GM18505 (cell line): ENCODE data around the gene ATP5F1C.

Experiments
- ATAC-seq: cut with Tn5 transposase; IDR thresholded peaks from one replicate; pipeline ENCODE4 v1.9.1; 2021; ENCODE audit not compliant: unreplicated experiment
- POLR2A ChIP-seq: IDR thresholded peaks from 4 replicates; pipeline ENCODE4 v1.6.1; 2011; ENCODE audit warnings: borderline replicate concordance; ENCODE audit not compliant: insufficient read depth, insufficient read length; ENCODE audit errors: extremely low read depth

ATP5F1C gene

DNA sequence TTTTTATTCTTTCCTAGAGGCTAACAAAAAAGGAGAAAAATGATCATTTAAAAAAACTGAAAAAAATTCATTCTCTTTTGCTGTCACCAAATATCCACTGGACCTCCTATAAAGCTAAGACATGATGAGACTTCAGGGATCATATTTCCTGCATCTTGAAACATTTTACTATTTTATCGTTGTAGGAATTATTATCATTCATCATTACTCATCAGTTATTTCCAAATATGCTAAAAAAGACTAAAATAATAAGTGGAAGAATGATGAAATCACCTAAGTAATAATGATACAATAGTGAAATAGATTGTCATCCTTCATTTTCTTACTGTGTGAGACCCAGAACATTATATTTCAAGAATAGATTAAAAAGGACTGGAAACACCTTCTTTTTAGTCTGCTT is 58.6 kb downstream of the ATP5F1C start:
- TF ChIP-seq POLR2A = no peak
- no peak for ATAC-seq

DNA sequence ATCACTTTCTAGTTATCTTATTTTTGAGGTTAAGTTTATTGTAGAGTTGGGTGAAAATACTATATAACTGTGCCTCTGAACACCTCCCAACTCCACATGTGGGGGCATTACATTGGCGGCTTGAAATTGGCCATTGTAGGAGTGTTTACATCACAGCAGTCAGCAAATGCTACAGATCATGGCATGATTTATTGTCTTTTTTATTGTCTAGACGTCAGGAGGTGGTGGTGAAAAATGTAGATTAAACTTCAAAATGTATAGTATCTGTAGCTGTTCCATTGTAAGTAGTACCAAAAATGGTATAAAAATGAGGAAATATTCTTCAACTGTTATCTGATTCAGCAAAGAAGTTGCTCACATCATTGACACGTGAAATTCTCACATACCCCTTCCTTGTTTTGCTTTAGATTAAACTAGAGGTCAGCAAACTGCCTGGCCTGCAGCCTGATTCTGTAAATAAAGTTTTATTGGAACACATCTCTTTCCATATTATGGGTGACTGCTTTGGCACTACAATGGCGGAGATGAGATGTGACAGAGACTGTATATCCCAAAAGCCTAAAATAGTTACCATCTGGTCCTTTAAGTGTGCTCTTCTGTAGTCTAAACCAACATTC is 65.4 kb downstream of the ATP5F1C start:
- TF ChIP-seq POLR2A = no peak
- ATAC-seq = no peak

DNA sequence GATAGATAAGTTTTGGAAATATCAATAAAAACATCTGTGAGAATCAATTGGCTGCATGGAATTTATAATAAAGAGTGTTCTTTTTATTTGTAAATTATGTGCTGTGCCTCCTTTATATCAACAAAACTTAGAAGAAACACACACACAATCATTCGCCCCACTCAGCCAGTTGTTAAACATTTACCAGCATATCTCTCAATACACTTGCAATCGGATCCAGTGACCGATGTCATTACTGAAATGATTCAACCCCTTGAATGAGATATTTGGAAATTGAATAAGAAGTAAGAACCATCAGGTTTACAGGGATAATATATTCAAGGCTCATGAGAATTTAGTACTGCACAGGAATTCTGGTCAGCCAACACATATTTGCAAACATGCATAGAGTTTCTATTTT is 65.9 kb downstream of the ATP5F1C start:
- no peak for TF ChIP-seq POLR2A
- ATAC-seq = no peak

DNA sequence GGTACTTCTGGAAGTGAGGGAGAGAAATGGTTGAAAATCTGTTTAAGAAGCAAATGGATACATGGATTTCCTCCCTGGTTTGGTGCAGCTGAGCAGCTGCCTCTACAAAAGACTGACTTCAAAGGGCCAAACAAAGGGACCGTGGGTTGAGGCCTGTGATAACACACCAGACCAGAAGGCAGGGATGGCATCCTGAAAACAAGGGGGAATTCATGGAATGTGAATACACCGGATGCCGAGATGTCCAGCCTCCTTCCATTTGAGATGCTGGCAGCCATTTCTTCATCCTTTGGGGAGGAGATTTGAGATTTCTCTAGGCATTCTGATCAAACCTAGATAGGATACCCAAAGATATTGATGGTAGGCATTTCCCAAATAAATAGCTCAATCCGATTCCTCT is 67.2 kb downstream of the ATP5F1C start:
- no peak for ATAC-seq
- no peak for TF ChIP-seq POLR2A

DNA sequence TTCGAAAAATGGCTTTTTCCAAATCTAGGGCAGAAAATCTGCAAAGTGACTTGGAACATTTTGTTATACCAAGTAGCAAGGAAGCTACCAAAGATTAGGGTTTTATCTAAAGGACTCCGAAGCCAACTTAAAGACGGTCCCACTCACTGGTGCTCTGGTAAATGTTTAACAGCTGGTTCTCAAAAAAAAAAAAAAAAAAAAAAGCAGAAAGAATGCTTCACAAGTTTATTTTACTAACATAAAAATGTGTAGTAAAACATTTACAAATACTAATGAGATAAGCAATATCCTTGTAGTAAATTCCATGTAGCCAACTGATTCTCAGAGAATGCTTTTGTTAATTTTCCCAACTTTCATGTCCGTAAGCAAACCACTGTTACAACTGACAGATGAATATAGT is 68.7 kb downstream of the ATP5F1C start:
- no peak for ATAC-seq
- TF ChIP-seq POLR2A = no peak

DNA sequence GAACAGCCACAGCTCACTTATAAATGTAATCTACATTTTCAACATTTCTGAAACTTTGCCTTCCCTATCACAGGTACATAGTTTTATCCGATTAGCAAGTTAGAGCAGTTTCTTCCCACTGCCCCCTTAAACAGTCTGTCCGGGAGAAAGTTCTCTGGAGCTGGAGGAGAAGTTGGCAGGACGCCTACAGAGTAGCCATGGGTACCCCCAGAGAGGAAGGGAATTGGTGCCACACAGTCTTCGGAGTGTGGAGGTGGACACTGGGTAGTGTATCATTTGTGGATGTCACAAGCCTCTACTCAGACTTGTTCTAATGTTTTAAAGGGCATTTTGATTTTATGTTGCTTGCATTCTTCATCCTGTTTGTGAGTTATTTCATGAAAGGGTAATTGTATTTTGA is 69.3 kb downstream of the ATP5F1C start:
- no peak for ATAC-seq
- no peak for TF ChIP-seq POLR2A
